NCI-H1694 treated with DMSO at 0.1 percent for 48 hours (cell line): ENCODE results near the gene GPR137B.
"Not testable (repeated sequence)": the region's sequence is repeated elsewhere in the genome, so short reads cannot be mapped to it uniquely, and the experiment has no call there.

Experiments
- DNase-seq: peaks from one replicate; lab custom pipeline; 2025; lab: John Stamatoyannopoulos, UW

Gene GPR137B, protein sequence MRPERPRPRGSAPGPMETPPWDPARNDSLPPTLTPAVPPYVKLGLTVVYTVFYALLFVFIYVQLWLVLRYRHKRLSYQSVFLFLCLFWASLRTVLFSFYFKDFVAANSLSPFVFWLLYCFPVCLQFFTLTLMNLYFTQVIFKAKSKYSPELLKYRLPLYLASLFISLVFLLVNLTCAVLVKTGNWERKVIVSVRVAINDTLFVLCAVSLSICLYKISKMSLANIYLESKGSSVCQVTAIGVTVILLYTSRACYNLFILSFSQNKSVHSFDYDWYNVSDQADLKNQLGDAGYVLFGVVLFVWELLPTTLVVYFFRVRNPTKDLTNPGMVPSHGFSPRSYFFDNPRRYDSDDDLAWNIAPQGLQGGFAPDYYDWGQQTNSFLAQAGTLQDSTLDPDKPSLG

DNA sequence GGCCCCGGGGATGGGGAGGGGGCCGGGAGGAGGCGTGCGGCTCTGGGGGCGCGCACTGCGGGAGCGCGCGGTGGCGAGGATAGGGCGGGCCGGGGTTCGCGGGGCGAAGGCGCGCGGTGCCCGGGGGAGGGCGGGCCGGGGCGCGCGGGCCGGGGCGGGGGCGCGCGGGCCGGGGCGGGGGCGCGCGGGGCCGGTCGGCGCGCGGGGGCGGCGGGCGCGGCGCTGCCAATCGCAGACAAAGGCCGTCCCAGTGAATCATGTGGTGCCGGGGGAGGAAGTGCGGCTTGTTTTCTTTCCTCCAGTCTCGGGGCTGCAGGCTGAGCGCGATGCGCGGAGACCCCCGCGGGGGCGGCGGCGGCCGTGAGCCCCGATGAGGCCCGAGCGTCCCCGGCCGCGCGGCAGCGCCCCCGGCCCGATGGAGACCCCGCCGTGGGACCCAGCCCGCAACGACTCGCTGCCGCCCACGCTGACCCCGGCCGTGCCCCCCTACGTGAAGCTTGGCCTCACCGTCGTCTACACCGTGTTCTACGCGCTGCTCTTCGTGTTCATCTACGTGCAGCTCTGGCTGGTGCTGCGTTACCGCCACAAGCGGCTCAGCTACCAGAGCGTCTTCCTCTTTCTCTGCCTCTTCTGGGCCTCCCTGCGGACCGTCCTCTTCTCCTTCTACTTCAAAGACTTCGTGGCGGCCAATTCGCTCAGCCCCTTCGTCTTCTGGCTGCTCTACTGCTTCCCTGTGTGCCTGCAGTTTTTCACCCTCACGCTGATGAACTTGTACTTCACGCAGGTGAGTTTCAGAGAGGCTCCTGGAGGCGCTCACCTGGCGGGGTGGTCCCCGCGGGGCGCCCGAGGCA, at the start of gene GPR137B:
Gene GPR137B (plus strand): TSS at position 287 of the 851 bp plus-strand sequence. CDS start 84 bp downstream, at position 371.
- peak; percentile 55 for DNase-seq

DNA sequence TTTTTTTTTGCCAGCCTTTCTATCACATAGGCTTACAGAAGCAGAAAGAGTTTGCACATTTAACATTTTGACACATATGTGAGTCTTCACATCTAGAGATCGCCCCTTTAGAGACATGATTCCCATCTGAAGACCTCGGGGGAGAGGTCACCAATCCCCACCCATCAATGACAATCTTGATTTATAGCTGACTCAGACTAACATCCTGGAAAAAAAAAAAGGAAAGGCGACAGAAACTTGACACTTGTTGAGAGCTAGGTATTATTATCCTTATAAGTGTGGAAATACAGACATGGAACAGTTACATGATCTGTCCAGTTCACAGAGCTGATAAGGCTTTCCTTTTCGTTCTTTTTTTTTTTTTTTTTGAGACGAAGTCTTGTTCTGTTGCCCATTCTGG, 49.4 kb upstream of the GPR137B start:
- DNase-seq = no peak

DNA sequence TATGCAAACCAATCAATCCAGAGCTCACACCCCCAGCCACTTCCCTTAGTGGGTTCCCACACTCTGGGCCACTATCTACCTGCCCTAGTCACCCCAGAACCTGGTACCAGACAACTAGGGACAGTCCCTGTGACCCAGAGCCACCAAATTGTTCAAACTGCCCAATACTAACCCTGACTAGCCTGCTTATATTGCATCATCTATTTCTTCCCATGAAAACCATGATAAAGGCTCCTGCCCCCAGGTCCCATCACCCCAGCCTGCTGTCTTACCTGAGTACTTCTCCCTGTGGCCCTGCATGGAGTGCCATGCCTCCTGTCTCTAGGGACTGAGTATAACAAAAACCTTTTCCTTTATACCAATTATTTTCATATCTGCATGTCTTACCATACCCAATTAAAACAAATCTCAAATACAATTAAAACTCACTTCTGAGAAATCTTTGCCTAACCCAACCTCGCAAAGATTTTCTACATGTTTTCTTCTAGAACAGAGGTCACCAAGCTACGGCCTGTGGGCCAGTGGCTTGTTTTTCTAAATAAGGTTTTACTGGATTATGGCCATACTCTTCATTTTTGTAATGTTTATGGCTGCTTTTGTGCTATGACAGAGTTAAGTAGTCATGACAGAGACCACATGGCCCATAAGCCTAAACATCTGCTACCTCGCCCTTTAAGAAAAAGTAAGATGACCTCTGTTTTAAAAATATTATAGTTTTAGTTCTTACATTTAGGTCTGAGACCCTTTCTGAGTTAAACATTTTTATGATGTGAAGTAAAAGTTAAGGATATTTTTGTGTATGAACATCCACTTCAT, 46.4 kb upstream of the GPR137B start:
- no peak for DNase-seq

DNA sequence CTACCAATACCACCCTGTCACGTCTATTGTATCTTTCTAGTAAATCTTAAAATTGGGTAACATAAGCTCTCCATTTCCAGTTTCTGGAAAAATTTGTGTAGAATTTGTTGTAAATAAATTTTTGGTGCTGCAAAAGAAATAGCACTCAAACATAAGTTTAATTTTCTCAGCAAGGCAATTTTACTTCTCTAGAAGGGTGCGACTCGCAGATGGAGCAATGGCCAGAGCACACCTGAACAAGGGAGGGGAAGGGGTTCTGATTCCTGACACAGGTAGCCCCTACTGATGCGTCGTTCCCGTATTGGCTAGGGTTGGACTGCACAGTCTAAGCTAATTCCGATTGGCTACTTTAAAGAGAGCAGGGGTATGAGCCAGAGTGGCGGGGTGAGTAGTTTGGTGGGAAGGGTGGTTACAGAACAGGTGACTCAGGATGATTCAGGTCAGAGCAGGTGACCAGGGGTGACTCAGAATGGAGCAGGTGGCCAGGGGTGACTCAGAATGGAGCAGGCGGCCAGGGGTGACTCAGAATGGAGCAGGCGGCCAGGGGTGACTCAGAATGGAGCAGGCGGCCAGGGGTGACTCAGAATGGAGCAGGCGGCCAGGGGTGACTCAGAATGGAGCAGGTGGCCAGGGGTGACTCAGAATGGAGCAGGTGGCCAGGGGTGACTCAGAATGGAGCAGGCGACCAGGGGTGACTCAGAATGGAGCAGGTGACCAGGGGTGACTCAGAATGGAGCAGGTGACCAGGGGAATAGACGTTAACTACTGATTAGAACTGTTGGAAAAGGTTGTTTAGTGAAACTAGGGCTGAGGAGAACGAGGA, 45.5 kb upstream of the GPR137B start:
- not testable (repeated sequence) for DNase-seq

DNA sequence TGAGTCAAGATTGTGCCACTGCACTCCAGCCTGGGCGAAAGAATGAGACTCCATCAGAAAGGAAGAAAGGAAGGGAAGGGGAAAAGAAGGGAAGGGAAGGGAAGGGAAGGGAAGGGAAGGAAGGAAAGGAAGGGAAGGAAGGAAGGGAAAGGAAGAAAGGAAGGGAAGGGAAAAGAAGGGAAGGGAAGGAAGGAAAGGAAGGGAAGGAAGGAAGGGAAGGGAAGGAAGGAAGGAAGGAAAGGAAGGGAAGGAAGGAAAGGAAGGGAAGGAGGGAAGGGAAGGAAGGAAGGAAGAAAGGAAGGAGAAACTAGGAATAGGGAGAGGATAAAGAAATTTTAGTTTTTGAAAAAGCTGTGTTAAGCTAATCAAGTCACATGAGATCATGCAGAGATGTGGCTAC, 44.1 kb upstream of the GPR137B start:
- no peak for DNase-seq

DNA sequence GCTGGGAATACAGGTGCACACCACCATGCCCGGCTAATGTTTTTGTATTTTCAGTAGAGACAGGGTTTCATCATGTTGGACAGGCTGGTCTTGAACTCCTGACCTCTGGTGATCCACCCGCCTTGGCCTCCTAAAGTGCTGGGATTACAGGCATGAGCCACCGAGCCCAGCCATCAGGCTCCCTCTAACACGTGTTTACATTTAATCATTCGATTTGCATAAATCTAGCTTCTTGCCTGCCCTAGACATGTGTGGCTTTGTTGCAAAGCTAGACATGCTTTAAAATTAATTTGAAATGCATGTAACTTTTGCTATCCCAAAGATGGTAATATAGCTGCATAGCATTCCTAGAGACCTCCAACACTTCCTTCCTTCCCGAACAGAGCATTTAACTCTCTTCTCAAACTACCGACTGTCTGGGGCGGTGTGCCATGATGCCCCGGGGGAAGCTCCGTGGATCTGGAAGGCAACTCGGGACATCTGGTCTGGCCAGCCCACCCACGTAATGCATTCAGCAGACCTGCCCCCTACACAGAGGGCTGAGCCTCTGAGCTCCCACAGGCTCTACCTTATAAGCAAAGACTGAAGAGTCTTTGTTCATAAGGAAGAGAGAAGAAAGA, 42.9 kb upstream of the GPR137B start:
- DNase-seq = no peak

DNA sequence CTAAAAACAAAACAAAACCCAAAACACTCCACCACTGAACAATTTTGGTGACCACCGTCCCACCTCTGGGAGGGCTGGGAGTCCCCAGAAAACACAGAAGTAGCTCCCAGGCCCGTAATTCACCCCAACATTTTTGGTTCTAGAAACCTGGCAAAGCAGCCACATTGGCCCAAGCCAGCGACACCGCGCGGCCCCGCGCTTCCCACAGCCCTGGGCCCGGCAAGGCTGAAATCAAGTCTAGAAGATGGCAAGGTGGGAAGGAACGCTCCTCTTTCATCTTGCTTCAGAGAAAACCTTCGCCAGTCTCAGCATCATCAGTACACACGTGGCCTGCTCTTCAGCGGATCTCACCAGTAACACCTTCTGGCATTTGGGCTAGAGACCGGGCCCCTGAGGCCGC, 41.5 kb upstream of the GPR137B start:
- DNase-seq = no peak

DNA sequence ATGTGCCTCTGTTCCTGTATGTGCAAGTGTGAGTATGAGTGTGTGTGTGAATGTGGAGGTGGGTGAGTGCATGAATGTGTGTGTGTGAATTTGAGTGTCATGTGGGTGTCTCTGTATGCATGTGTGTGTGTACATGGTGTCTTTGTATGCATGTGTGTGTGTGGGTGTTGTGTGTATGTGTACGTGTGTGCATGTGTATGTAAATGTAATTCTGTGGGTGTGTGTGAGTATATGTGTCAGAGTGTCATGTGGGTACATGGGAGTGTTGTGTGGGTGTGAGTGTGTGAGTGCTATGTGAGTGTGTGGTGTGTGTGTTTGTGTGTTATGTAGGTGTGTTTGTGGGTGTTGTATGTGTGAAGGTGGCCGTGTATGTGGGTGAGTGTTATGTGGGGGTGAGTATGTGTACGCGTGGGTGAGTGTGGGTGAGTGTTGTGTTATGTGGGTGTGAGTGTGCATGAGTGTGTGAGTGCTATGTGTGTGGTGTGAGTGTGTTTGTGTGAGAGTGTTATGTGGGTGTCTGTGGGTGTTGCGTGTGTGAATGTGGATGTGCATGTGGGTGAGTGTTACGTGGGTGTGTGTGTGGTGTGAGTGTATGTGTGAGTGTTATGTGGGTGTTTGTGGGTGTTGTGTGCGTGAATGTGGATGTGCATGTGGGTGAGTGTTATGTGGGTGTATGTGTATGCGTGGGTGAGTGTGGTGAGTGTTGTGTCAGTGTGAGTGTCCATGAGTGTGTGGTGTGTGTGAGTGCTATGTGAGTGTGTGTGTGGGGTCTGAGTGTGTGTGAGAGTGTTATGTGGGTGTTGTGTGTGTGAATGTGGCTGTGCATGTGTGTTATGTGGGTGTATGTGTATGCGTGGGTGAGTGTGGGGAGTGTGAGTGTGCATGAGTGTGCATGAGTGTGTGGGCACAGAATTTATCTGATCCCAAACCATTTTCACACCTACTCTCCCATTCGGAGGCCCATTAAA, 40.8 kb upstream of the GPR137B start:
- no peak for DNase-seq

DNA sequence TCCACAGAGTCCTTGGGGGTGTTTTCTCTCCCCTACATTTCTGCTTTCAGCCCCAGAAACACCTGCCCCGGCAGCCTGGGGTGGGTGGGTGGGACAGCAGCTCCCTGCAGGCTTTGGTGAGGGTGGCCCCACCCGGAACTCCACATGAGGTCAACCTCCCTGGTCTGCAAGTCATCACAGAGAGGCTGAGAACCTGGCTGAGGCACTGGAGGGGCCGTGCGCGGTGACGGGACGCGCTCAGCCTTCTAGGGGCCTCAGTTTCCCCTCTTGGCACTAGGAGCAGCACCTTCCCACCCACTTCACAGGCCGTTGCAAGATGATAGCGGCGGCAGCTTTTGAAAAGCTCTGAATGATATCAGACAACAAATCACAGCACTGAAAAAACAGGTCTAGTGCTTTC, 39.7 kb upstream of the GPR137B start:
- DNase-seq = no peak

DNA sequence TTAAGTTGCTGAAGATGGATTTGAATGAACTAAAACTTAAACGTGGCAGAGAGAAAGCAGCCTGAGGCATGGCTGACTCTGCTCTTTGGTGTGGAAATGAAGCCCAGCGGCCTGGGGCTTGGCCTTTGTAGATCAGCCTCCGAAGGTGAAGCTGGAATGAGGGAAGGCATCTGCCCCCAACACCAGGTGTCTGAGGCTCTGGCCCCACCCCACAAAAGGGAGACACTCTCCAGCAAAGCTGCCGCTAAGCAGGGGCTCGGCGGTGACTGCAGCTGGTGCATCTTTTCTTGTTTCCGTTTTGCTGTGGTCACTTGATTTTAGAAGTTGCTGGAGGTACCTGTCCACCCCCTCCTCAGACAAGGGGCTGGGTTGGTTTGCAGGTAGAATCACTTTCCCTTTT, 39.3 kb upstream of the GPR137B start:
- DNase-seq = no peak

DNA sequence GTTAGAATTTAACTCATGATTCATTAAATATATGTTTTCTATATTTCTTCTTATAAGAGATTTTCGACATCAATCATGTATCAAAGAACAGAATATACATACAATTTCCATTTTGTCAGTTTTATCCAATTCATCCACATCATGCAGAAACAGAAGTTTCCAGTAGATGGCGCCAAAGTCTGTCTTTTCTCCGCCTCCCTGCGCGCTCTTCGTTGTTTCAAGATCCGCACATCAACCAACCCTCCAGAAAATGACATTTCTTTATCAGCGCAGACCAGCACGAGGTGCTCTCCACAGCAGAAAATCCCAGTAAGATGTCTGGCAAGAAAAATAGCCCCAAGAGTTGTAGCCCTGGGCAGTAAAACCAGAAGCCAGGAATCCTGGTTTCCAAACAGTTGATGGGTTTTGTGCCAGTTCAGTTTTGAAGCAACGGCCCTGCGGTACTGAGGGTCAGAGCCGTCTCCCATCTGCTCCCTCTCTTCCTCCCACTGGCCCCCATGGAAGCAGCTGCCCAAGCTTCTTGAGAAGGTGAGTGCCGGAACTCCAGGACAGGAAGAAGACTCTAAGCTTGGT, 38.6 kb upstream of the GPR137B start:
- peak; percentile 64 for DNase-seq

DNA sequence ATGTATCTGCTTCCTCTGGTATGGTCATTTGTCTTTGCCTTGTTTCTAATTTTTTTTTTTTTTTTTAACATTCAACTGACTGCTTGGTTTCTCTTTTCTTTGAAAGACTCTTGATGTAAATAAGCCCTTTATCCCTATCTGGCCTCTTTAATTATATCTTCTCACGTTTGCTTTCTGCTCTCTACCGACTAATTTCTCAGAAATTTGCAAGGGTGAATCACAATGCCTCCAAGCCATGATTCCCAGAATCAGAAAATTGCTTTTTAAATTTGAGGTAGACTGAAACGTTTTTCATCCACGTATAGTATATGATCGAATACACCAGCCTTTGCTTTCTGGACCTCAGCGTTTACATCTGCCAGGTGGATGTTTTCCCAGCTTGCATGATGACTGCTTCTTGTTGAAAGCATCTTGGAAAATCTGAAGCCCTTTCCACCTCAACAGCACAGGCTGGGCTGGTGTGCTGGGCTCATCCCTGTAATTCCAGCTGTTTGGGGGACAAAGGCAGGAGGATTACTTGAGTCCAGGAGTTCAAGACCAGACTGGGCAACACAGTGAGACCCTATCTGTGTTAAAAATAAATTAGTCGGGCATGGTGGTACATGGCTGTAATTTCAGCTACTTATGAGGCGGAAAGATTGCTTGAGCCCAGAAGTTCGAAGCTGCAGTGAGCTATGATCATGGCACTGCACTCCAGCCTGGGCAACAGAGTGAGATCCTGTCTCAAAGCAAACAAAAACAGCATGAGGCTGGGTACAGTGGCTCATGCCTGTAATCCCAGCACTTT, 35.0 kb upstream of the GPR137B start:
- DNase-seq = no peak

DNA sequence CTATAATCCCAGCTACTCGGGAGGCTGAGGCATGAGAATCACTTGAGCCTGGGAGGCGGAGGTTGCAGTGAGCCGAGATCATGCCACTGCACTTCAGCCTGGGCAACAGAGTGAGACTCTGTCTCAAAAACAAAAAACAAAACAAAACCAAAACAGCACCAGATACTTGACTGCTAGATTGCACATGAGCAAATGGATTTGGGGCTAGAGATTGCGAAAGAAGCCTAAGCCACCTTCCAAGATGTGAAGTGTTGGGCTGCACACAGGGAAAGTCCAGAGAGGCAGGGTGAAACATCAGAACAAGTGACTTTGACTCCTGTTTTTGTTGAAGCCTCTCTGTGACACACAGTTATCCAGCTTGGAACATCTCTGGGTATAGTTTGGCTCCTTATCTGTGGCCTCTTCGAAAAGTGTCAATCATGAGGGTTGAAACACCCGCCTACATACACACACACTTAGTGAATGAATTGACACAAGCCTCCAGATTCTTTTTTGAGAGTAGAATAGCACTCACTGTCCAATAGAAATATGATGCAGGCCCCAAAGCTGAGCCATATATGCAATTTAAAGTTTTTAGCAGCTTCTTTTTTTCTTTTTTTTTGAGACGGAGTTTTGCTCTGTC, 34.2 kb upstream of the GPR137B start:
- DNase-seq = no peak

DNA sequence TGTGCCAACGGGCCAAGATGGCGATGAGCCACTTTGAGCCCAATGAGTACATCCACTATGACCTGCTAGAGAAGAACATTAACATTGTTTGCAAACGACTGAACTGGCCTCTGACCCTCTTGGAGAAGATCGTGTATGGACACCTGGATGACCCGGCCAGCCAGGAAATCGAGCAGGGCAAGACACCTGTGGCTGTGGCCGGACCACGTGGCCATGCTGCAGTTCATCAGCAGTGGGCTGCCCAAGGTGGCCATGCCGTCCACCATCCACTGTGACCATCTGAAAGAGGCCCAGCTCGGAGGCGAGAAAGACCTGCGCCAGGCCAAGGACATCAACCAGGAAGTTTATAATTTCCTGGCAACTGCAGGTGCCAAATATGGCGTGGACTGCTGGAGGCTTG, 32.2 kb upstream of the GPR137B start:
- no peak for DNase-seq

DNA sequence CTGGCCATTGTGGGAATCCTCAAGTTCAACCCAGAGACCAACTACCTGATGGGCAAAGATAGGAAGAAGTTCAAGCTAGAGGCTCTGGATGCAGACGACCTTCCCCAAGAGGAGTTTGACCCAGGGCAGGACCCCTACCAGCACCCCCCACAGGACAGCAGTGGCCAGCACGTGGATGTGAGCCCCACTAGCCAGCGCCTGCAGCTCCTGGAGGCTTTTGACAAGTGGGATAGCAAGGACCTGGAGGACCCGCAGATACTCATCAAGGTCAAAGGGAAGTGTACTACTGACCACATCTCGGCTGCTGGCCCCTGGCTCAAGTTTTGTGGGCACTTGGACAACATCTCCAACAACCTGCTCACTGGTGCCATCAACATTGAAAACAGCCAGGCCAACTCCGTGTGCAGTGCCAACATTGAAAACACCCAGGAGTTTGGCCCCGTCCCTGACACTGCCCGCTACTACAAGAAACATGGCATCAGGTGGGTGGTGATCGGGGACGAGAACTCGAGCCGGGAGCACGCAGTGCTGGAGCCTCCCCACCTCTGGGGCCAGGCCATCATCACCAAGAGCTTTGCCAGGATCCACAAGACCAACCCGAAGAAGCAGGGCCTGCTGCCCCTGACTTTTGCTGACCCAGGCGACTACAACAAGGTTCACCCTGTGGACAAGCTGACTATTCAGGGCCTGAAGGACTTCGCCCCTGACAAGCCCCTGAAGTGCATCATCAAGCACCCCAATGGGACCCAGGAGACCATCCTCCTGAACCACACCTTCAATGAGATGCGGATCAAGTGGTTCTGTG, 30.6 kb upstream of the GPR137B start:
- DNase-seq = no peak

DNA sequence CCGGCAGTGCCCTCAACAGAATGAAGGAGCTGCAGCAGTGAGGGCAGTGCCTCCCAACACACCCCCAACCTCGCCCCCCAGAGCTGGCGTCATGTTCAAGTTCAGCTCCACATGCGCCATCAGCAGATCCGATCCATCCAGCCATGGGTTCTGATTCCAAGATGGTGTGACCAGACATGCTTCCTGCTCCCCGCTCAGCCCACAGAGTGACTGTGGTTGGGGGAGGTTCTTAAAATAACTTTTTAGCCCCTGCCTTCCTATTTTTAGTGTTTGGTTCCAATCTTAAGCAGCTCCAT, 30.1 kb upstream of the GPR137B start:
- DNase-seq = no peak

DNA sequence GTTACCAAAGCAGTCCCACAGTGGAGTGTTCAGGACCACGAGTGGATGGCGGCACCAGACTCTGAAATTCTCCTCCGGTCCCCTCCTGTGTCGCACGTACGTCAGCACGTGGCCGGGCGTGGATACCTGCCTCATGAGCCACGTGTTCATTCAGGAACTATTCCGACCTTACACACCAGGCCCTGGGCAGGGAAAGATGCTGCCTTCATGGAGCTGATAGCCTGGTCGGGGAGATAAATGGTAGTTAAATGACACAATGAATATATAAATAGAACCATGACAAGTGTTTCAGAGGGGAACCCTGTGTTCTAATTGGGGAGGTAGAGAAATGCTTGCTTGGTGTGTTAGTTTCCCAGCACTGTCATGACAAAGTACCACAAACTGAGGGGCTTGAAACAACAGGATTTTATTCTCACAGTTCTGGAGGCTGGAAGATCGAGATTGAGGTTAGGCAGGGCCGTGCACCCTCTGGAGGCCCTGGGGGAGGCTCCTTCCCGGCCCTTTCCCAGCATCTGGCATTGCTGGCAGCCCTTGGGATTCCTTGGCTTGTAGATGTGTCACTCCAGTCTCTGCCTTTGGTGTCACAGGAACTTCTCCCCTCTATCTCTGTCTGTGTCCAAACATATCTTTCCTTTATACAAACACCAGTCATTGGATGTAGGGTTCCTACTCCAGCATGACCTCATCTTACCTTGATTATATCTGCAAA, 28.9 kb upstream of the GPR137B start:
- DNase-seq = no peak
